ENCODE measurements around the gene LEF1.

DNA sequence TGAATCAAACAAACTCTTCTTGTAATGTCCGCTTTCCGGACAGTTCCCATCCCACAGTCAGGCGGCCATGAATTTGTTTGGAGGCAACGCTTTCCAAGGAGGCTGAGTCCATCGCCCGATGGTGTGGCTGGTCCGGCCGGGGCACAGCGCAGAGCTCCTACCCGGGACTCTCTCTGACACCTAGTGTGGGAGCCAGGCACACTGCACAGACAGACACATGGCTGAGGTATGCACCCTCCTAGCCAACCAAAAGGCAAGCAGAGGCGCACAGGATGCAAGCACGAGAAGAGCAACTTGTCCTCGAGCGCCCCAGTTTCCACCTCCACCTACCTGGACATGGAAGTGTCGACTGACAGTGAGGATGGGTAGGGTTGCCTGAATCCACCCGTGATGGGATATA, 87.5 kb downstream of the LEF1 start:
- TF ChIP-seq CTCF (IDR thresholded peaks at IDR 0.05) (no peak), ZFX (IDR thresholded peaks at IDR 0.05; ENCODE audit: borderline replicate concordance) (no peak)

Data from 22Rv1 (cell line).